Limb (tissue), 2 donors: ENCODE measurements around the gene SYK.

Source experiments
- DNase-seq, 2 donors: peaks; one replicate each; pipeline ENCODE4 v3.0.0-alpha.2; 2016; ENCODE audit errors: extremely low spot score in 2 of 2

The SYK gene

DNA sequence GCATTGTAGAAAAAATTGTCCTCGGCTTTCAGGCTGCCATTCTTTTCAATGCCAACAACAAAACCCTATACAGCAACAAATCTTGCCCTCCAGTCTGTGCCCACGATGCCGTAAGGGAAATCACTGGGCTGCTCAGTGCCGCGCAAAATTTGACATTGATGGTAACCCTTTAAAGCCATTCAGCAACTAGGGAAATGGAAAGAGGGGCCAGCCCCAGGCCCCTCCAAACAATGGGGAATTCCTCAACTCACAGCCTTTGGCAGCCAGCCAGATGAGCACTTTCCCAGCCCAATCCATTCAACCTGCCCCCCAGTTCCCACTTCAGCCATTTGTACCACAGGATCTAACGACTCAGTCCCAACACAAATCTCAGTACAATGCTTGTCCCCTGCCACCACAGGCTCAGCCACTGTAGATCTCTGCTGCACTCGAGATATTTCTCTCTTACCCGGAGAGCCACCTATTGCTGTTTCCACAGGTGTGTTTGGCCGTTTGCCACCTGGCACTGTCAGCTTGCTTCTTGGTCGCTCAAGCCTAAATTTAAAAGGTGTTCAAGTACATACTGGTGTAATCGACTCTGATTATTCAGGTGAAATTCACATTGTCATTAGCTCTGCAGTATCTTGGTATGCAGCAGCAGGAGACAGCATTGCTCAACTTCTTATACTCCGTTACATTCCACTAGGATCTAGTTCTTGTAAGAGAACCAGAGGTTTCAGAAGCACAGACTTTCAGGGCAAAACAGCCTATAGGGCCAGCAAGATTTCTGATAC, 103.3 kb downstream of the SYK start:
- no peak for DNase-seq

DNA sequence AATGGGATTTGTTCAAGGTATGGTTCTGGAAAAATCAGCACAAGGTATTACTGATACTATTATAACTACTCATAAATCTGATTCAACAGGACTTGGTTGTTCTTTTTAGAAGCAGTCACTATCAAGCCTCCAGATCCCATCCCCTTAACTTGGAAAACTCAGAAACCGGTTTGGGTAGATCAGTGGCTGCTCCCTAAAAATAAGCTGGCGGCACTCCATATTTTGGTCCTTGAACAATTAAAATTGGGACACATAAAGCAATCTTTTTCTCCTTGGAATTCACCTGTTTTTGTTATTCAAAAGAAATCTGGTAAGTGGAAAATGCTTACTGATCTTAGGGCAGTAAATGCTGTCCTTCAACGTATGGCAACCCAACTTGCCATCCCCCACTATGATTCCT, 104.2 kb downstream of the SYK start:
- DNase-seq: no peak

DNA sequence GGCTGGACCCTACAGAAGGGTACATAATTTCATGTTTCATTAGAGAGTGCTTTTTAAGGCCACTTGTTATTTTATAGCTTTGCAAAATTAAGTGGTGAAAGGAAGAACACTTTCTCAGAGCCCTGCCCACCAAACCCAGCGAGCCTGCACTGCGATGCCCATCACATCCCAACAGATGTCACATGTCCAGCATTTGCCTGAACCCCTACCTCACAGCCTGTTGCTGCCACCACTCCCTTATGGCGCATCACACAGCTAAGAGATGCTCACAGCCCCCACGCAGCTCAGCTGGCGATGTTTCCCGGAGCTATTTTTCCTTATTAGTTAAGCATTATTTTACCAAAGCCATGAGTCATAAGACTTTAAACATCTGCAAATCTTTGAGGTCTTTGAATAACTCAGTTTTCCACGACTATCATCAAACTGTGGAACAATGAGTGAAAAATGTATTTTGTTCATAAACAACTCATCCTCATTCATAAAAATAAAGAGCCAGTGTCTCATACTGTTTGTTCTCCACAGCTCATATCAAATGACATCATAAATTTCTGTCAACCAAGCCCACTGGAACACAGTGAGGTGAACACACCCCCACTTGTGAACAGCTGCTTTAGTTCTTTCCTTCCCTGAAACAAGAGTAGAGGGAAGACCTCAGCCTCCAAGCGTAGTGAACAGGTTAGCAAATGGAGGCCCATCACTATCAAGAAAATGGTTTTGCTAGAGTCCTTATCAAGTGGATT, 104.9 kb downstream of the SYK start:
- no peak for DNase-seq

DNA sequence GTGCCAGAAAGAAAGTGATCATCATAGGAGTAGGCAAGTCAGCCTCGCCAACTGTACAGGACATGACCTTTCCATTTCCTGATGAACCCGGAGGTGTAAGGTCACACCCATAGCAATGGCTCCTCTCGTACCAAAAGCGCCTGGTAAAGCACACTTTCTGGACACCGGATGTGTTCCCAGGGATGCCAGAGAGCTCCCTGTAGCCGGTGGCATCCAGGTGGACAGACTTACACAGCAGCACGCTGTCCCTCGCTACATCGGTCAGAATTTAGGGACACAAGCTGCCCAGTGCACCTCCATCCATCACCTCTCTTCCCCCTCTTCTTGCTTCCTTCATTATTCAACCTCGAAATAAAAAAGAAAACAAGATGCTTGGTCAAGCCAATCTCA, 105.4 kb downstream of the SYK start:
- no peak for DNase-seq

DNA sequence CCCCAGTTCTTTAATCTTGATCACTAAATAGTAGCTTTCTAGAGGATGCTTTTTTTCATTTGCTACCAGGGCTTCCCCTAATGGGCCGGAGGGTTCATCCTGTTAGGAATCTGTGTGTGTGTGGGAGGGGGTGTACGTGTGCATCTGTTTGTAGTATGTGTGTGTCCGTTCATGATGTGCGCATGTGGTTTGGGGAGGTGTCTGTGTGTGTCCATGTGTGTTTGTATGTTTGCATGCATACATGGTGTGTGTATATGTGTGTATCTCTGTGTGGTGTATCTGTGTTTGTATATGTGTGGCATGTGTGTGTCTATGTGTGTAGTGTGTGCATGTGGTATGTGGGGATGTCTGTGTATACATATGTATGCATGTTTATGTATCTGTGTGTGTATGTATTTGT, 106.2 kb downstream of the SYK start:
- DNase-seq: no peak

DNA sequence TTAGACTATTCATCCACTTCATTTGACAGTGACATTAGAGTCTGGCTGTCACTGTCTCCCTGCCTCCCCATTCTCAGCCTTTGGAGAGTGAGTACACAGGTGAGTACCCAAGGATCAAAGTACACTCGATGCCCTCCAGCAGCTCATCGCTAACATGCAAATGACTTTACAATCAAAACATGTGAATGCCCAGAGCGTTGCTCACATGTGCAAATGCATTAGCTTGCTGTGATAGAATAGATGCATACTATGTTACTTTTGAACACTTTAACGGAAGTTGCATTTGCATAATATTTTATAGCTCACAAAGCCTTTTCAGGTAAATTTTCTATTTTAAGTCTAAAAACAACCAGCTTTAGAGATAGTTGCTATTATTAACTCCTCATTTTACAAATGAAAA, 107.6 kb downstream of the SYK start:
- no peak for DNase-seq

DNA sequence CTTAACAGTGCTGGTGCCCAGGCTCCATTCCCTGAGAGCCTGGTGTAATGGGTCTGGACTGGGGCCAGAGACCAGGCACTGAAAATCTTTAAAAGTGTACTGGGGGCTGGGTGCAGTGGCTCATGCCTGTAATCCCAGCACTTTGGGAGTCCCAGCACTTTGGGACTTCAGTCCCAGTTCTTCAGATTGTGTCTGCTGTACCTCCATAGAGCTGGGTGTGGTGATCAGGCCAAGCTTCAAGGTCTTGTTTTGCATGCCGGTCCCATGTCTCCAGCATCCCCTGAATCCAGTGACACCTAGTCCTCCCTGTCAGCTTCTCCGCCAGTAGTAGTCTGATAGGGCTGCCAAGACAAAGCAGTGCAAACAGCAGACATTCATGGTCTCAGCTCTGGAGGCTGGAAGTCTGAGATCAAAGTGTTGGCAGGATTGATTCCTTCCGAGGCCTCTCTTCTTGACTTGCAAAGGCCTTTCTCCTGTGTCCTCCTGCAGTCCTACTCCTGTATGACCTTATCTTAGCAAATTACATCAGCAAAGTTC, 108.2 kb downstream of the SYK start:
- DNase-seq: no peak

DNA sequence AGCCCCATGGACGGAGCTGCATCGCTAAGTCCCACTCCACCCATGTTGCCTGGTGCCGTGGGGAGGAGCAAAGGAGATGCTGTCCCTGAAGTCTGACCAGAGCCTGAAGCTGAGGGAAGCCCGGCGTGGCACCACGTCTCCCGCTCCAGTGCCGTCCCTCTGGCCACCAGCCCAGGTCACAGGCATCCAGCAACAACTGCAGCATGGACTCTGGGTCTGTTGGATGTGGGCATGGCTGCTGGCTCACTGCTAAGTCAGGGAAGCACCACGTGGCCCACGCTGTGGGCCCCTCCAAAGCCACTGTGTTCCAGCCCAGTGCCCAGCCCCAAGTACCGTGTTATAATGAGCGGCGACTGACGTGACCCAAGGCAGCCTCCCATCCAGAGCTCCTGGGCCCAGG, 112.6 kb downstream of the SYK start:
- DNase-seq: no peak

DNA sequence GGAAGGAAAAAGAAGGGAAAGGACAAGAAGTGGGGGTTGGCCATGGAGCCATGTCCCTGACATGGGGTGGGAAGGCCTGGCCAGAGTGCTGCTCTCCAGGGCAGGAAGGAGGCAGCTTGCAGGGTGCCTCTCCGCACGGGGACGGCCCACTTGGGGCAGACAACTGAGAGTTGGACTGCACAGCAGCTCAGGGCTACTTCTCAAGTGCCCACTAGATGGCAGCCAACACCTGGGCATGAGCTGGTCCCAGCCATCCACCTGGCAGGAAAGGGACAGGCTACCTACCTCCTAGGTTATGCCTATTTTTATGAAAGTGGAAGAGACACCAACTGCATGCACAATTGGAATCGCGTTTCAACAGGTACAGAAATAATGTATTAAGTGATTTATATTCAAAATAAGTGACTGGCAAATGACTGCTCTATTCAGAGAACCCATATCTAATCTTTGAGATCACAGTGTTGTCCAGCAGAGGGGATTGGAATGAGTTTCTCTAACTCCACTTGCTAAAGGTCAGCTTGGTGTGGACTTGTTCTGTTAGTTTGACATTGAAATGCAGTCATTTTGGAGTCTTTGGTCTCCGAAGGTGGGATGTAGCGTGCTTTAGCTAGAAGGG, 113.4 kb downstream of the SYK start:
- DNase-seq: peak; percentile 56 to 84

DNA sequence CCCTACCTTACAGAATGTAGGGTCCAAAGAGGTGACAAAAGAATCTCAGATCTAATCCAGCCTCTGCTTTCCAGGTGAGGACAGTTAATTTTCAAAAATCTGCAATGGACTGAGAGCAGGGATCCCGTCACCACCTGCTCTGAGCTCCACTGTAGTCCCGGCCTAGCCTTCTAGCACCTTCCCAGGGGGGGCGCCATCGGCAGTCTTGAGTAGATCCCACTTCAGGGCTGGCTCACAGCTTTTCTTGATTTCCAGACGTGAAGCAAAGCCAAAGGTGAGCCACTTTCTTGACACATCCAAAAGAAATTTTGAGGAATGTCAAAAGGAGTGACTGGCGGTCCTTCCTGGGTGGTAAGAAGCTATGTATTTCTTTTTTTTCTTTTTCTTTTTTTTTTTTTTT, 114.1 kb downstream of the SYK start:
- DNase-seq: no peak

DNA sequence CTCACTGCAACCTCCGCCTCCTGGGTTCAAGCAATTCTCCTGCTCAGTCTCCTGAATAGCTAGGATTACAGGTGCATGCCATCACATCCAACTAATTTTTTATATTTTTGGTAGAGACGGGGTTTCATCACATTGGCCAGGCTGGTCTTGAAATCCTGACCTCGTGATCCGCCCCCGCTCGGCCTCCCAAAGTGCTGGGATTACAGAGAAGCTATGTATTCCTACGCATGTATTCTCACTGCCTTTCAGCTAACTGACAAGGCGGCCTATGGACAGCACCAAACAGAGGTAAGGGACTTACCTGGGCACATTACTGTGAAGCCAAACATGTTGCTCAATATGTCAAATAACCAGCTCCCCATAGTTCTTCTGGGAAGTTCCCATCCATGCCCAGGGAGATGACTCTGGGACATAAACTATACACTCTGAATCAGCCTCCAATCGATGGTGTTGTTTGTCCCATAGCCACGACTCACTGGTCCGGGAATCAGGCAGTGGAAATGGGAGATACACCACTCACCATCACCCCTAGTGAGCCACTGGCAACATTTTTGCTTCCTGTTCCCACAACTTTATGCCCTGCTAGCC, 114.6 kb downstream of the SYK start:
- DNase-seq: no peak

DNA sequence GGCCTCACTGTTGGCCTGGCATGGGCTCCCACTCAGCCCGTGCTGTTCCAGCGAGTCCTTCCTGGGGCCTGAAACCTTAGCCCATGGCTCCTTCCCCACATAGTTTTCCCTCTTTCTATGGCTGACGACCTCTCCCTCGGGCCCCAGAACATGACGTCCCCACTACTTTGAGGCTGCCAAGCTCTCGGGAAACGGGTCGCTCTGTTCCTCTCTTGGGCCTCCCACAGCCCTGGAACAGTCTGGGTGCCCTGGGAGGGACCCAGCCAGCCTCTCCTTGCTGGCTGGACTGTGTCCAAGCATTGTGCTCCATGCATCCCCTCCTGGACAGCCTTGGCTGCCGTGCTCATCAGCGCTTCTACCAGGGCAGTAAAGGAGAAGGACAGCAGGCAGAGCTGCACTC, 118.3 kb downstream of the SYK start:
- no peak for DNase-seq

DNA sequence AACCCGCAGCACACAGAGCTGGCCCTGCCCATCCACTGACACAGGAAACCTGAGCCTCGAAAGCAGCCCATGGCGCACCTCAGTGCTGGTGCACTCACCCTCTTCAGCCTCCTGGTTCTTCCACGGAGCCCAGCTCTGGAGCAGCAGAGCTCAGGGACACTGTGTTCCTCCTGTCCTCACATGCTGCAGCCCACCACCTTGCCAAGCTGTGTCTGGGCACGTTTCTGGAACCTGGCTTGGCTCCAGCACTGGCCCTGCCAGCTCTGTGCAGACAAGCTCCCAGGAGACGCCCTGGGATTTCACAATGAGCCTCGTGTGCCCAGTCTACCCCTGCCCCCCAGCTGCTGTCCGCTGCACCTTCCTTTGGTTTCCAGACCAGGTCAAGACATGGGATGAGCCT, 119.5 kb downstream of the SYK start:
- DNase-seq: peak in 1 of 2 donors; percentile 78

DNA sequence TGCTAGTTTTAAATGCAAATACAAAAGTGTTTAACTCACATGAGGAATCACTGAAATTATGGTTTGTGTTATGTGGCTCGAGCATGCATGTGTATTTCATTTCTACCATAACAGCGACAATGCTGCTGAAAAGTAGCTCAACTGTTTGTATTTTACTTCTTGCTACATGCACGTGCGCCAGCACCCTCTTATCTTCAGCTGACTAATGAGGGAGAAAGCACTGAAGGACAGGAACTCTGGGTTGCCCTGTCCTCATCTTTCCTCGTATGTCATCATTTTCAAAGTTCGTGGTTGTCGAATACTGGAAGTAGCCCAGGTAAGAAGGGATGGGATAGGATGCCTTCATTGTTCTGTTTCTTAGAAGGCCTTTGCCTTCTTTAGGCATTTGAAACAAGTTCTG, 120.3 kb downstream of the SYK start:
- no peak for DNase-seq

DNA sequence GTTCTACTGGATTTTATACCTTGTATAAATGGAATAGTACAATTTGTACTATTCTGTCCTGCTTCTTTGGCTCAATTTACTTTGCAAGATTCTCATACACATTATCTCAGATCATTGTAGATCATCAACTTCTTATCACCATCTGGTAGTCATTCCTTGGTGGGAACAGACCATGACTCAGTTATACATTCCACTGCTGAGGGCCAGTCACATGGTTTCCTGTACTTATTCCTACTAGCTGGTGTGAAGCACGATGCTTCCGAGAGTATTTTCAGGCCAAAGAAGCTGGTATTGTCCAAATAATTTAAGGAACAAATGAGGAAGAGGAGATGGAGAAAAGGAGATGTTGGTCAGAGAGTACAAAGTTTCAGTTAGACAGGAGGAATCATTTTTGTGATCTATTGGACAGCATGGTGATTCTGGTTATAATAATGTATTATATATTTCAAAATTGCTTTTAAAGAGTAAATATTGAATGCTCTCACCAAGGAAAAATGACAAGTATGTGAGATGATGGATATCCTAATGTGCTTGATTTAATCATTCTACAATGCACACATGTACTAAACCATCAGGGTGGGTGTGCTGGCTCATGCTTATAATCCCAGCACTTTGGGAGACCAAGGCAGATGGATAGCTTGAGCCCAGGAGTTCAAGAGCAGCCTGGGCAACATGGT, 124.1 kb downstream of the SYK start:
- no peak for DNase-seq

DNA sequence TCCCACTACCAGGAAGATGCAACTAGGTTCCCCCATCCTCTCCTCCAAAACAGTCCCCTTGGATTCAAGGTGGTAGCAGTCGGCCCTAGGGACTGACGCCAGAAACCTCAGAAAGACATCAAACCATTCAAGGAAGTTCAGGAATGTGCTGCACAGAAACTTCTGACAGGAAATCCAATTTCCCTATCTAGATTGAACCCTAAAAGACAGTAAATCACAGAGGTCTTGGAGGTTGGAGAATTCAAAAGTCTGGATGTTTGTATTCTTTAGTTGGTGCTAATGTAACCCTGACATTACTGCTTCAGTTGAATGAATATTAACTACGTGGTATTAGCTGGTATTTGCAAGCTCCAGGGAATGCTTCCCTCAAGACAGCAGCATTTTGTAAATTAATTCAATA, 125.3 kb downstream of the SYK start:
- no peak for DNase-seq

DNA sequence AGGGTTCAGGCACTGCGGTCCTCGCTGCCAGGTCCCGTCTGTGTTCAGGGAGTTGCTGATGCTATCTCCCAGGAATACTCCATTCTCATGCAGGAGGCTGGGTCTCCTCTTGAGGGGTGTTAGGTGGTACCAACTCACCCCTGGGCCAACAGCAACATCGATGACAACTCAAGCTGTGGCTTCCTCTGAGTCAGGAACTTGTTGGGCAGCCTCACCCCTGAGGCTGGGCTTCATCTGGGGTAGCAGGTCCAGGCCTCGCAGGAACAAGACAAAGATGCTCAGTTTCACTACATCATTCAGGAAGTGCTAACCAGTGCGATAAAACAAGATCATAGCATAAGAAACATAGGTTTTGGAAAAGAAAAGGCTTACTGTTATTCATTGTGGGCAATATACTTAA, 125.9 kb downstream of the SYK start:
- no peak for DNase-seq

DNA sequence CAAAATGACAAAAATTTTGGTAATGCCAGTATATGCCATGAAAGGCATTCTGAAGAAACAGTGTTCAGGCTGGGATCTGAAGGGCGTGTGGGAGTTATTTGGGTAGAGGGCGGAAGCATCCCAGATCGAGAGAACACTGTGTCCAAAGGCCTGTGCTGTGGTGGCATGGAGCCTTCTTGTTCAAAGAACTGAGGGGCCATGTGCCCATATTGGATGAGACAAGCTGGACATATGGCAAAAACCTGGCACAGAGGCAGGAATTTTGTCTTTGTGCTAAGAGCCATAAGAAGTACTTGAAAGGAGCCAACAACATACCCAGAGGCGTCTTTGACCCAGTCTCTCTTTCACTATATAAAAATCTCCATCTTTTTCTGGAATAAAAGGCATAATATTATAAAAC, 128.0 kb downstream of the SYK start:
- DNase-seq: no peak

DNA sequence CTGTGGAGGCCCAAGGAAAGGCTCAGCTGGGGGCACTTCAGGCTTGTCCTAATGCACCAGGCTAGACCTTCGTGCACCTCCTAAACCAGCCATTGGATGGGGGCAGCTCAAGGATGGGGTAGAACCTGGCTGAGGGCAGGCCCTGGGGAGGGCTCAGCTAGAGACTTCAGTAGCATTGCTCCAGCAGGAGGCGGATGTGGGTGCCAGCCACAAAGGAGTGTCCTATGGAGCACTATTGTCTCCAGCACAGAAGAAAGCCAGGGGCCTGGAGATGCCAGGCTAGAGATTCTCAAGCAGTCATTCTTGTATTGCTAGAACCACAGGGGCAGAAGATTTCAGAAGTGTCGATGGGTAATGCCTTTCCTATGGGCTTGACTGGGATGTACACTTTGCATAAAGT, 131.8 kb downstream of the SYK start:
- no peak for DNase-seq

DNA sequence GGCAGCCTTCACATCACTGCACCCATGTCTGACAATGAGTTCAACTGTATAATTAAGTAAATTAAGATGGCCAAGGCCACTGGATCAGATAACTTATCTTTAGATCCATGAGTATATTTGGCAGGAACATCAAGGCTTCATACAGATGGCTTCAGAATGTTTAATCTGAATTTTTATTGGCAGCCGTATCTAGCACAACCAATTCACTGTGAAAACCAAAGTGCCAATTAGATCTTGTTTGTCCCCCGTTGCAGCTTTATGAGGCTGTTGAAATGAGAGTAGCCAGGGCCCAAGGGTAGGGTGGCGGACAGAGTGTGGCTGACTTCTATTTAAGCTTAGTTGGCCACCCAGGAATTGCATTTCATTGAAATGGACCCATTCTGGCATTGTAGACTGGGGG, 137.7 kb downstream of the SYK start:
- DNase-seq: no peak

DNA sequence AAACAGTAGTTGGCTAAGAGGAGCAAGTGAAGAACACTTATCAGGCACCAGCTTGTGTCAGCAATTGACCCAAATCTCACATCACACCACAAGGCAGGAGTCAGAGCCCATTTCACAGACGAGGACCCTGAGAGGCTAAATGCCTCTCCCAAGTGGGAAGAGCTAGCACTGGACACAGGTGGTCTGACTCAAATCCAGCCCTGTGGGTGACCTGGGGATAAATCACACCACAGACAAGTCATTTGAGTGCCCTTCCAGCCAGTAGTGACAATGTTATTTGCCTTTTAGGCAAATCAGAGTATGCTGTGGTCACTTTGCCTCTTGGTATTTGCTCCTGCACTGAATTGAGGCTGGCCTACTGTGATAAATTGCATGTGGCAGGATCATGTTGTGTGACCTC, 138.7 kb downstream of the SYK start:
- DNase-seq: no peak

DNA sequence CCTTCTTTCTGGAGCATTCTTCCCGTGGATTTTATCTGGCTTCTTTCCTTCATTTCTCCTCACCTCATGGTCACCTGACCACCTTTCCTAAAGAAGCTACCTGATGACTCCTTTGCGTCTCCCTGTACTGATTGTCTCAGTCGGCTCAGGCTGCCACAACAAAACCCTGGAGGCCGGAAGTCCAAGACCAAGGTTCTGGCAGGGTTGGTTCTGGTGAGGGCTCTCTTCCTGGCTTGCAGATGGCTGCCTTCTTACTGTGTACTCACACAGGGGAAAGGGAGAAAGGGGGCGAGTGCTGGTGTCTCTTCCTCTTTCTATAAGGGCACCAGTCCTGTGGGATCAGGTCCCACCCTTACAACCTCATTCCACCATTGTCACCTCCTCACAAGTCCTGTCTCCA, 140.0 kb downstream of the SYK start:
- no peak for DNase-seq
